IMR-90 (cell line): ENCODE measurements around the gene B3GNT5. TPM values are rescaled to one million over a fixed set of nuclear protein-coding genes. Genes with fewer than 3 reads are reported as not detected.

Source experiments
- ATAC-seq: fragments of 200-7000 bp; cut with Tn5 transposase; 2 replicates; pipeline ENCODE4 v1.9.1; 2020; ENCODE audit warnings: low read depth, mild to moderate bottlenecking, moderate library complexity
- BruUV-seq: library from RNA; stranded (reverse); fragments of 400-500 nt; replicated peaks from 2 replicates; lab custom pipeline; 2021; lab: Mats Ljungman, UMichigan
- CTCF ChIA-PET: fragments of 300-600 bp; formaldehyde crosslinking; extraction: SDS; loops from one replicate; lab custom pipeline; 2021; ENCODE audit warnings: antibody characterized with exemption; lab: Yijun Ruan, JAX
- POLR2A ChIA-PET: fragments of 300-600 bp; sonication (Branson Sonifier 250); formaldehyde crosslinking; loops from one replicate; lab custom pipeline; 2022; ENCODE audit warnings: antibody characterized with exemption; ENCODE audit not compliant: unreplicated experiment; lab: Charles Lee
- DNase-seq: peaks from one replicate; pipeline ENCODE4 v3.0.0; 2013
- H2AFZ ChIP-seq: replicated peaks from 2 replicates; pipeline ENCODE3; 2013; ENCODE audit warnings: low read length, mild to moderate bottlenecking; ENCODE audit not compliant: poor library complexity
- H2AK5ac ChIP-seq: 2 replicates; pipeline ENCODE4 v1.6.1; 2013; ENCODE audit warnings: low read depth, low read length, inconsistent platforms
- H2AK9ac ChIP-seq: replicated peaks from 2 replicates; pipeline ENCODE3; 2013; ENCODE audit warnings: mild to moderate bottlenecking, low read depth, low read length, moderate library complexity; ENCODE audit not compliant: poor library complexity
- H2BK120ac ChIP-seq: 2 replicates; pipeline ENCODE4 v1.6.1; 2013; ENCODE audit warnings: low read depth, low read length, inconsistent platforms
- H2BK15ac ChIP-seq: 3 replicates; pipeline ENCODE4 v1.6.1; 2013; ENCODE audit warnings: low read depth, low read length, inconsistent platforms
- H2BK20ac ChIP-seq: 2 replicates; pipeline ENCODE4 v1.6.1; 2013; ENCODE audit warnings: low read depth, mild to moderate bottlenecking, inconsistent platforms, low read length, moderate library complexity
- H2BK5ac ChIP-seq: 2 replicates; pipeline ENCODE4 v1.6.1; 2013; ENCODE audit warnings: mild to moderate bottlenecking, low read depth, low read length, inconsistent platforms; ENCODE audit not compliant: poor library complexity, severe bottlenecking
- H3K14ac ChIP-seq: replicated peaks from 2 replicates; pipeline ENCODE4 v1.6.1; 2013; ENCODE audit warnings: low read depth, low read length, inconsistent platforms
- H3K18ac ChIP-seq: 2 replicates; pipeline ENCODE4 v1.6.1; 2013; ENCODE audit warnings: low read depth, low read length, control low read depth
- H3K23ac ChIP-seq: 2 replicates; pipeline ENCODE4 v1.6.1; 2013; ENCODE audit warnings: low read depth, low read length, inconsistent platforms
- H3K27ac ChIP-seq: 2 replicates; pipeline ENCODE4 v1.5.1; 2013; ENCODE audit warnings: mild to moderate bottlenecking, control low read depth, low read length; ENCODE audit not compliant: insufficient read depth
- H3K27me3 ChIP-seq: 2 replicates; pipeline ENCODE4 v1.6.1; 2013; ENCODE audit warnings: low read length; ENCODE audit not compliant: control insufficient read depth, insufficient read depth
- H3K36me3 ChIP-seq: 2 replicates; pipeline ENCODE4 v1.6.1; 2013; ENCODE audit warnings: low read length, mixed read lengths; ENCODE audit not compliant: control insufficient read depth, insufficient read depth
- H3K4ac ChIP-seq: 2 replicates; pipeline ENCODE4 v1.6.1; 2013; ENCODE audit warnings: low read depth, low read length, inconsistent platforms
- H3K4me1 ChIP-seq: 2 replicates; pipeline ENCODE4 v1.6.1; 2013; ENCODE audit warnings: low read length, mixed read lengths; ENCODE audit not compliant: control insufficient read depth, insufficient read depth
- H3K4me2 ChIP-seq: 2 replicates; pipeline ENCODE4 v1.6.1; 2013; ENCODE audit warnings: low read depth, mild to moderate bottlenecking, control low read depth, low read length, moderate library complexity
- H3K4me3 ChIP-seq: 2 replicates; pipeline ENCODE4 v1.5.1; 2013; ENCODE audit warnings: low read depth, mild to moderate bottlenecking, control low read depth, low read length, moderate library complexity; ENCODE audit not compliant: insufficient read depth
- H3K56ac ChIP-seq: 2 replicates; pipeline ENCODE4 v1.6.1; 2013; ENCODE audit warnings: low read length, inconsistent platforms; ENCODE audit not compliant: insufficient read depth; ENCODE audit errors: extremely low read depth
- H3K79me1 ChIP-seq, 2 experiments: 2 replicates each; pipeline ENCODE4 v1.6.1; 2013; ENCODE audit warnings: low read length in 2 of 2, inconsistent platforms in 1 of 2, low read depth in 1 of 2
- H3K9ac ChIP-seq: 2 replicates; pipeline ENCODE4 v1.6.1; 2013; ENCODE audit warnings: low read depth, low read length, control low read depth
- H3K9me1 ChIP-seq: 2 replicates; pipeline ENCODE4 v1.6.1; 2013; ENCODE audit warnings: low read length, inconsistent platforms; ENCODE audit not compliant: insufficient read depth
- H3K9me3 ChIP-seq: 2 replicates; pipeline ENCODE4 v1.6.1; 2013; ENCODE audit warnings: low read length; ENCODE audit not compliant: control insufficient read depth, insufficient read depth
- H4K20me1 ChIP-seq: 2 replicates; pipeline ENCODE4 v1.6.1; 2013; ENCODE audit warnings: low read length, inconsistent platforms; ENCODE audit not compliant: insufficient read depth
- H4K5ac ChIP-seq: 2 replicates; pipeline ENCODE4 v1.6.1; 2013; ENCODE audit warnings: mild to moderate bottlenecking, low read depth, low read length, control low read depth
- H4K8ac ChIP-seq, 2 experiments: 2 replicates each; pipeline ENCODE4 v1.6.1; 2013; ENCODE audit warnings: low read depth in 2 of 2, low read length in 2 of 2, control low read depth in 1 of 2, inconsistent platforms in 1 of 2
- H4K91ac ChIP-seq: 2 replicates; pipeline ENCODE4 v1.6.1; 2013; ENCODE audit warnings: low read depth, low read length, inconsistent platforms; ENCODE audit not compliant: insufficient read depth
- BHLHE40 ChIP-seq: fragments of 150-350 bp; IDR thresholded peaks from 2 replicates; pipeline ENCODE4 v1.6.1; 2016; ENCODE audit warnings: mild to moderate bottlenecking, low read depth, low read length
- FOS ChIP-seq: fragments of 150-350 bp; IDR thresholded peaks from 2 replicates; pipeline ENCODE4 v1.6.1; 2016; ENCODE audit warnings: low read depth, low read length
- MAFK ChIP-seq: IDR thresholded peaks from 2 replicates; pipeline ENCODE4 v1.6.1; 2012; ENCODE audit warnings: low read depth, low read length, improper control_type of control experiment
- MAZ ChIP-seq: IDR thresholded peaks from 2 replicates; pipeline ENCODE4 v1.6.1; 2012; ENCODE audit warnings: low read depth, mild to moderate bottlenecking, low read length, improper control_type of control experiment, moderate library complexity, borderline replicate concordance
- MXI1 ChIP-seq: IDR thresholded peaks from 2 replicates; pipeline ENCODE4 v1.6.1; 2012; ENCODE audit warnings: low read depth, mild to moderate bottlenecking, low read length, moderate library complexity, borderline replicate concordance
- NFE2L2 ChIP-seq: fragments of 150-350 bp; IDR thresholded peaks from 2 replicates; pipeline ENCODE4 v1.6.1; 2016; ENCODE audit warnings: low read depth, mild to moderate bottlenecking, low read length
- RAD21 ChIP-seq: IDR thresholded peaks from 2 replicates; pipeline ENCODE4 v1.6.1; 2012; ENCODE audit warnings: low read length, improper control_type of control experiment
- RCOR1 ChIP-seq: IDR thresholded peaks from 2 replicates; pipeline ENCODE4 v1.6.1; 2012; ENCODE audit warnings: mild to moderate bottlenecking, low read length, improper control_type of control experiment; ENCODE audit not compliant: insufficient replicate concordance
- WGBS, 2 experiments: methylation state at CpG; one replicate each; pipeline versions ENCODE4 v1.1.5 to v1.1.7; 2013; ENCODE audit warnings: missing lambda C conversion rate in 2 of 2; ENCODE audit not compliant: insufficient read length in 1 of 2; ENCODE audit errors: extremely low coverage in 2 of 2; 5-methylcytosine and 5-hydroxymethylcytosine counted together
- dilution Hi-C: fragments of 300-500 bp; cut with HindIII; formaldehyde crosslinking; loops from one replicate; pipeline ENCODE4 v1.14.3; 2018; ENCODE audit warnings: low sequenced_read_pairs; ENCODE audit not compliant: unreplicated experiment
- in situ Hi-C: fragments of 300-500 bp; cut with MboI; formaldehyde crosslinking; loops from 3 replicates; pipeline ENCODE4 v1.14.3; 2019; ENCODE audit warnings: low sequenced_read_pairs, inconsistent platforms, mixed read lengths
- intact Hi-C: fragments of 100-400 bp; cut with micrococcal nuclease; formaldehyde crosslinking; loops from 2 replicates; pipeline ENCODE4 v1.10.0; 2022
- polyA plus RNA-seq, 3 experiments: library from polyadenylated mRNA; depleted of rRNA; stranded (reverse); fragments of >200 nt; gene quantifications; 2 replicates each; pipeline ENCODE4 v1.2.3, GENCODE V29; 2012; ENCODE audit warnings: low replicate concordance in 1 of 3
- total RNA-seq: library from RNA; depleted of rRNA; stranded (reverse); fragments of >200 nt; gene quantifications from 2 replicates; pipeline ENCODE4 v1.2.3, GENCODE V29; 2012

The B3GNT5 gene
- total and polyA plus RNA-seq, 2 of the 4 experiments (the other 2 are of a cell fraction), result 1.6 to 3.4 TPM

DNA sequence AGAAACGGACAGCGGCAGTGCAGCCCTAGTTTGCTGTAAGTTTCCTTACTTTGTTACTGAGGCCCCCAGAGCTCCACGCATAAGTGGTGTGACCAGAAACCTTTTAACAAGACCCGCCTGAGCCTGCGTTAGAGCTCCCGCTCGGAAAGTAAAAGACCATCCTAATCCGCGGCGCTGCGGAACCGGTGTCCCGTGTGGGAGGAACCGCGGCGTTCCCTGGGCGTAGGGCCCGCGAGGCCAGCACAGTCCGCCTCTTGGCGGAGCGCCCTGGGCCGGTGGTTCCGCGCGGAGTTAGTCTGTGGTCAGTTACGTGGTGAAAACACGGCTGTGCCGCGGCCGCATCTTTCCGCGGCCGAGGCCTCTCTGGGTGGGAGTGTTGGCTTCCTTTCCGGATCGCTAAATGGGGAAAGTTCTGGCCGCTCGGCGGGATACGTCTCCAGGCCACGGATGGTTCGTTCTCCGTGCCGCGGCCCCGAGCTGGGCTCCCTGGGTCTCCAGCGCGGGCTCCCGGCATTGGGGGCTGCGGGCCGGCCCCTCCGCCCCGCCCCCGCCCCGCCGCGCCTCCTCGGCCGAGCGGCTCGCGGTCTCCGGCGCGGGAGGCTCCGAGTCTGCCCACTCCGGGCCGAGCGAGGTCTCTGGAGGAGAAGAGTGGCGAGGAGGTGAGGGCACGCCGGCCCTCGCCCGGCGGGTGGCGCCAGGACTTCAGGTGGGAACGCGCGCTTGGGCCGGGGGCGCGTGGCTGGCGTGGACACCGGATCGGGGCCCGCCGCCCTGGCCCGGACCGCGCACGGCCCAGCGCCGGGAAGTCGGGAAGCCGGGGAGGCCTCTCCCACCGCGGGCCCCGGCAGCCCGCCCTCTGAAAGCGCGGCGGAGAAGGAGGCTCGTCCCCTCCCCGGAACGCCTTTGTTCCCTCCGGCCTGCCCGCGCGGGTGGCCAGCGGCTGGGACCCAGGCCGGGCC lies 754 bp downstream of the B3GNT5 start:
- no peaks in the 10 kb centered on the region for H4K20me1 ChIP-seq
- no peaks in the 10 kb centered on the region for H3K36me3 ChIP-seq
- BruUV-seq, result no TSS peak
- no peak overlapping the region for H2BK5ac ChIP-seq
- no peak overlapping the region for H2BK15ac ChIP-seq
- H3K9me1 ChIP-seq, result no peaks in the 10 kb centered on the region
- H3K4me1 ChIP-seq, result no peaks in the 10 kb centered on the region
- H3K9me3 ChIP-seq, result peaks cover 5% of the 10 kb centered on the region
- peaks cover 36% of the 10 kb centered on the region for H3K27me3 ChIP-seq
- H3K18ac ChIP-seq, result no peak overlapping the region
- ChIA-PET CTCF (no interaction called here), POLR2A (no interaction called here)
- peak overlapping the region; percentile 77 for H2AK9ac ChIP-seq
- no peak overlapping the region for H3K56ac ChIP-seq
- TF ChIP-seq NFE2L2 (no peak), RAD21 (no peak), MAZ (no peak), MAFK (no peak), RCOR1 (no peak), MXI1 (no peak), FOS (no peak), BHLHE40 (no peak)
- peak overlapping the region; percentile 35 for H3K9ac ChIP-seq
- intact Hi-C loops (loop anchor here (5.0 kb wide), 2 partner anchors 128 to 132 kb away; no protein-coding TSS in a partner anchor), in situ Hi-C loops (no loop called here), dilution Hi-C loops (no loop called here)
- peak overlapping the region; percentile 79 for H3K4me2 ChIP-seq
- peak overlapping the region in 1 of 2 experiments; percentile 21; a peak in 1 of 4 replicates for H4K8ac ChIP-seq
- WGBS, 2 experiments, result 0% methylated on average over 37 of the region's 111 CpGs; no CpG with 5 or more reads in 1 of the 2 experiments
- H4K91ac ChIP-seq, result no peak overlapping the region; the same call in 1 of the 2 replicates
- H3K79me1 ChIP-seq, result peaks cover 0 to 4% of the 10 kb centered on the region in 2 experiments; a peak in 1 of 4 replicates
- H3K14ac ChIP-seq, result 0 out of 2 replicates have a peak overlapping the region, but pooled peaks have one; percentile 2
- peak overlapping the region; percentile 4; the same call in 1 of the 2 replicates for H3K23ac ChIP-seq
- ATAC-seq, result peak; percentile 73
- H3K4ac ChIP-seq, result no peak overlapping the region
- H3K4me3 ChIP-seq, result peak overlapping the region; percentile 61
- no peak overlapping the region for H2AK5ac ChIP-seq
- H2BK120ac ChIP-seq, result 0 out of 2 replicates have a peak overlapping the region, but pooled peaks have one; percentile 6
- peak overlapping the region; percentile 91 for H2AFZ ChIP-seq
- peak; percentile 41 for DNase-seq
- no peak overlapping the region for H4K5ac ChIP-seq
- H3K27ac ChIP-seq, result no peak overlapping the region; the same call in 1 of the 2 replicates
- no peak overlapping the region for H2BK20ac ChIP-seq
